Upper lobe of right lung (tissue), 1 donor: Measurements from ENCODE around the gene ITPRIP. TPM values are rescaled to one million over a fixed set of nuclear protein-coding genes. Genes with fewer than 3 reads are reported as not detected.
A peak's percentile ranks its signal among the peaks of the same experiment; 100 is the strongest.

Experiments used
- ATAC-seq: fragments of 200-7000 bp; cut with Tn5 transposase; one replicate; pipeline ENCODE4 v1.9.1; 2020; ENCODE audit warnings: mild to moderate bottlenecking, moderate library complexity
- DNase-seq: peaks from one replicate; pipeline ENCODE4 v3.0.0-alpha.2; 2020
- H3K27ac ChIP-seq: fragments of 200-600 bp; one replicate; pipeline ENCODE4 v1.8.0; 2022
- H3K27me3 ChIP-seq: fragments of 200-600 bp; one replicate; pipeline ENCODE4 v1.8.0; 2022; ENCODE audit warnings: mild to moderate bottlenecking
- H3K36me3 ChIP-seq: fragments of 200-600 bp; one replicate; pipeline ENCODE4 v1.8.0; 2022
- H3K4me1 ChIP-seq: fragments of 200-600 bp; one replicate; pipeline ENCODE4 v1.8.0; 2022
- H3K4me3 ChIP-seq: fragments of 200-600 bp; one replicate; pipeline ENCODE4 v1.8.0; 2022; ENCODE audit warnings: mild to moderate bottlenecking
- H3K9me3 ChIP-seq: fragments of 200-600 bp; one replicate; pipeline ENCODE4 v1.8.0; 2022
- intact Hi-C: fragments of 100-400 bp; cut with DNase I; formaldehyde crosslinking; loops from one replicate; pipeline ENCODE4 v1.11.0; 2022
- total RNA-seq: library from RNA; stranded (reverse); fragmentation: NEBNext Ultra II Directional; extraction: Animal tissue kit (Norgen Biotek cat#: 25700); gene quantifications from one replicate; pipeline ENCODE4 v1.2.1, GENCODE V29; 2021
- TF ChIP-seq, protein P1 (sequence below): fragments of 200-600 bp; IDR thresholded peaks from one replicate; pipeline ENCODE4 v1.8.0; 2022; ENCODE audit warnings: antibody characterized with exemption
- donor health status: DM: no; HTN: yes; CAD: no; lungs with severe emphysema.

The ITPRIP gene
- total RNA-seq, 1 donor from 2014 or later: 34.4 TPM

DNA sequence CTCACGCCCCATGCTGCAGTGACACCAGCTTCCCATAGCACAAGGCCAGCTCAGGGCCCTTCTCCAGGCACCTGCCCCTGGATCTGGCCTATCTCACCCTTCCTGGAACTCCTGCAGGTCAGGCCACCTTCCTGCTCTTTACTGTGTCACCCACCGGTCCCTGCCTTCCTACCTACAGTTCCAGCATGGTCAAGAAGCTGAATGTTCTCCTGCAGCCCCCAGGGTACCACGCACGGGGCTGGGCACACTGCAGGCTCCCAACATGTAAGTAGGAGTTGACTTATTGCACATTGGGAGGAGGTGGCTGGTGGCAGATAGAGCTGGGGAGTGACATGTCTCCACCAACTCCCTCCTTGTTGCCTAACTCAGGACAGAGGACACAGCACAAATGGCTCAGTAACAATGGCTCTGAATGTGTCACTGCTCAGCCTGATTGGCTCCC lies 14.5 kb downstream of the ITPRIP start:
- H3K27ac ChIP-seq: peak overlapping the region; percentile 91
- no peaks in the 10 kb centered on the region for H3K36me3 ChIP-seq
- intact Hi-C loops: no loop called here
- no peak overlapping the region for H3K4me3 ChIP-seq
- H3K4me1 ChIP-seq: peaks cover 100% of the 10 kb centered on the region
- ATAC-seq: peak; percentile 21
- no peaks in the 10 kb centered on the region for H3K9me3 ChIP-seq
- H3K27me3 ChIP-seq: no peaks in the 10 kb centered on the region
- DNase-seq: no peak
- TF ChIP-seq, protein P1, sequence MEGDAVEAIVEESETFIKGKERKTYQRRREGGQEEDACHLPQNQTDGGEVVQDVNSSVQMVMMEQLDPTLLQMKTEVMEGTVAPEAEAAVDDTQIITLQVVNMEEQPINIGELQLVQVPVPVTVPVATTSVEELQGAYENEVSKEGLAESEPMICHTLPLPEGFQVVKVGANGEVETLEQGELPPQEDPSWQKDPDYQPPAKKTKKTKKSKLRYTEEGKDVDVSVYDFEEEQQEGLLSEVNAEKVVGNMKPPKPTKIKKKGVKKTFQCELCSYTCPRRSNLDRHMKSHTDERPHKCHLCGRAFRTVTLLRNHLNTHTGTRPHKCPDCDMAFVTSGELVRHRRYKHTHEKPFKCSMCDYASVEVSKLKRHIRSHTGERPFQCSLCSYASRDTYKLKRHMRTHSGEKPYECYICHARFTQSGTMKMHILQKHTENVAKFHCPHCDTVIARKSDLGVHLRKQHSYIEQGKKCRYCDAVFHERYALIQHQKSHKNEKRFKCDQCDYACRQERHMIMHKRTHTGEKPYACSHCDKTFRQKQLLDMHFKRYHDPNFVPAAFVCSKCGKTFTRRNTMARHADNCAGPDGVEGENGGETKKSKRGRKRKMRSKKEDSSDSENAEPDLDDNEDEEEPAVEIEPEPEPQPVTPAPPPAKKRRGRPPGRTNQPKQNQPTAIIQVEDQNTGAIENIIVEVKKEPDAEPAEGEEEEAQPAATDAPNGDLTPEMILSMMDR: no peak

DNA sequence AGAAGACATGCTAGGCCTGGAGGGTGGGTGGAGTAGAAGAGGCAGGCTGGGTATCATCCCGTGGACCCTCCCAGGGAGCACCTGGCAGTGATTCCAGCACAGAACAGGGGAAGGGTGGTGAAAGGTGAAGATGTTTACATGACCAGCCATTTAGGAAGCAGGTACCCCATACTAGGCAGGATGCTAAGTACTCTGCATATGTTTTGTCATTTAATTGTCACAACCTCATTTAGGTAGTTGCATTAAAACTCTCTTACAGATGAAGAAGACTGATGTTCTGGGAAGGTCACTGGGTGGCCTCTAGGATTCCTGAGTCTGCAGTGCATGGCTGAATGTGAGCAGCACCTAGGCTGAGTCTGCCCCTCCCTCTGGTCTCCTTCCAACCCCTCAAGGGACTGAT lies 15.2 kb downstream of the ITPRIP start:
- Histone ChIP-seq H3K27me3 (no peaks in the 10 kb centered on the region), H3K27ac (peak overlapping the region; percentile 91), H3K36me3 (no peaks in the 10 kb centered on the region), H3K4me3 (no peak overlapping the region), H3K9me3 (no peaks in the 10 kb centered on the region), H3K4me1 (peaks cover 100% of the 10 kb centered on the region)
- intact Hi-C loops: no loop called here
- DNase-seq (no peak), ATAC-seq (no peak)
- TF ChIP-seq, protein P1: no peak

DNA sequence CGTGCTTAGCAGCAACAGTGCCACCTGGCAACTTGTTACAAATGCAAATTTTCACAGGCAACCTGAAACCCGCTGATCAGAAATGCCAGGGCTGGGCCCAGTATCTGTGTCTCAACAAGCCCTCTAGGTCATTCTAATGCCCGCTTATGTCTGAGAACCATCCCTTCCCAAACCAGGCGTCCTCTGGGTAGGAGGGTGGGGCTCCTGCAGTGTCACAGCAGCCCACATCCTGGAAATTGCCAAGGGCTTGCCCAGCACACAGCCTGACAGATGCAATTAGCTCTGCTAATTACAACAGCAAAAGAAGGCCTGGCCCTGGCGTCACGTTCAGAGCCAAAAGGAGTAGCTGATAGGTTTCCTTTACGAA lies 15.9 kb downstream of the ITPRIP start:
- H3K4me1 ChIP-seq: peaks cover 100% of the 10 kb centered on the region

DNA sequence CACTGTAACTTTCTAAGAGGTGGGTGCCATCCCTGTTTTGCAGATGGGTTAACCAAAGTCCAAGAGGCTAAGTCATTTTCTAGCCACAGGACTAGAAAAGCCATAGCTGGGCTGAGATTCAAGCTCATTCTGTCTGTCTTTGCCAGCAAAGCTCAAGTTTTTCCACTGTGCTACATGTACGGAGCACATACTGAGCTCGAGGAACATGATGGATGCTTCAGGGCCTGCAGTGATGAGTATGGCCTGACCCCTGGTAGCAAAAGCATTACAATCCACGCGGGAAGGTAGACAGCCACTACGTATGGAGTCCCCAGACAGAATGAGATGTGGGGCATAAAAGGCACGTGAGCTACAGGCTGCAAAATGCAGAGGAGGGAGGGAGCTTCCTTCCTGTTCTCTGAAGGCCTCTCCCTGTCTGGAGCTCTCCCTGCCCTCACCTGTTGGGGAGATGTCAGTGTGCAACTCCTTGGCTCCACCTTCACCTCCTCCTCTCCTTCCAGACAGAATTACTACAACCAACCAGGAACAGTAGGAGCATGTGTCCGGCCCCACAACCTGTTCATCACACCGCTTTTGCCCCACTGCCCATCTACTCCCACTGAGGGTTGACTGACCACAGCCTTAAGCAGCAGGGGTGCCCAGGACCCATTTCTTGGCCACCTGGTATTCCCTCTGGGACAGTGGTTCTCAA lies 16.4 kb downstream of the ITPRIP start:
- DNase-seq: no peak
- no peaks in the 10 kb centered on the region for H3K36me3 ChIP-seq
- no peak overlapping the region for H3K4me3 ChIP-seq
- no peaks in the 10 kb centered on the region for H3K27me3 ChIP-seq
- no peak for ATAC-seq
- H3K27ac ChIP-seq: peak overlapping the region; percentile 91
- peaks cover 99% of the 10 kb centered on the region for H3K4me1 ChIP-seq
- TF ChIP-seq, protein P1: no peak
- intact Hi-C loops: no loop called here
- no peaks in the 10 kb centered on the region for H3K9me3 ChIP-seq

More for the DNA sequence above, 15.9 kb downstream of the ITPRIP start:
- intact Hi-C loops: no loop called here
- no peaks in the 10 kb centered on the region for H3K27me3 ChIP-seq
- ATAC-seq: peak; percentile 47
- H3K4me3 ChIP-seq: no peak overlapping the region
- H3K36me3 ChIP-seq: no peaks in the 10 kb centered on the region
- H3K27ac ChIP-seq: peak overlapping the region; percentile 91
- no peak for DNase-seq
- TF ChIP-seq, protein P1: no peak
- no peaks in the 10 kb centered on the region for H3K9me3 ChIP-seq

DNA sequence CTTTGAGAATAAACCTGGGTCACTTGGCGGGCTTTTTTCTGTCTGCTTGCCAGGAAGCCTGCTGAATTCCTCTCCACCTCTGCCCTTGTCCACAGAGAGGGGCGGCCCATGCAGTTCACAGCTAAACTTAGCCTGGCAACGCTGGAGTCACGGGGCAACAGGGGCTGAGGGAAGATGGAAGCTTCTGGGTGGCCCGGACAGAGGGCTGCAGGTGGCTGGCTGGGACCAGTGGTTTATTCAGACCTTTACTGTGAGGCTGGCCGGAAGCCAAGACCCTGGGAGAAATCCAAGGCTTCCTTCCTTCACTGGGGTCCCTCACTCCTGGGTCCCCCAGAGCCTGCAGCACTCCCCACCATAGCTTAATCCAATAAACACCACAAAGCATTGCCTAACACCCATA lies 17.0 kb downstream of the ITPRIP start:
- DNase-seq: no peak
- Histone ChIP-seq H3K27me3 (no peaks in the 10 kb centered on the region), H3K4me1 (peaks cover 99% of the 10 kb centered on the region), H3K36me3 (no peaks in the 10 kb centered on the region), H3K4me3 (no peak overlapping the region), H3K27ac (peak overlapping the region; percentile 91), H3K9me3 (no peaks in the 10 kb centered on the region)
- ATAC-seq: no peak
- TF ChIP-seq, protein P1: no peak
- intact Hi-C loops: no loop called here
